HG03175 (cell line): ENCODE measurements around the gene SLC2A8.

Experiments used
- ATAC-seq: cut with Tn5 transposase; IDR thresholded peaks from one replicate; pipeline ENCODE4 v1.9.1; 2021; ENCODE audit warnings: mild to moderate bottlenecking, moderate library complexity; ENCODE audit not compliant: unreplicated experiment

SLC2A8 gene, protein sequence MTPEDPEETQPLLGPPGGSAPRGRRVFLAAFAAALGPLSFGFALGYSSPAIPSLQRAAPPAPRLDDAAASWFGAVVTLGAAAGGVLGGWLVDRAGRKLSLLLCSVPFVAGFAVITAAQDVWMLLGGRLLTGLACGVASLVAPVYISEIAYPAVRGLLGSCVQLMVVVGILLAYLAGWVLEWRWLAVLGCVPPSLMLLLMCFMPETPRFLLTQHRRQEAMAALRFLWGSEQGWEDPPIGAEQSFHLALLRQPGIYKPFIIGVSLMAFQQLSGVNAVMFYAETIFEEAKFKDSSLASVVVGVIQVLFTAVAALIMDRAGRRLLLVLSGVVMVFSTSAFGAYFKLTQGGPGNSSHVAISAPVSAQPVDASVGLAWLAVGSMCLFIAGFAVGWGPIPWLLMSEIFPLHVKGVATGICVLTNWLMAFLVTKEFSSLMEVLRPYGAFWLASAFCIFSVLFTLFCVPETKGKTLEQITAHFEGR

DNA sequence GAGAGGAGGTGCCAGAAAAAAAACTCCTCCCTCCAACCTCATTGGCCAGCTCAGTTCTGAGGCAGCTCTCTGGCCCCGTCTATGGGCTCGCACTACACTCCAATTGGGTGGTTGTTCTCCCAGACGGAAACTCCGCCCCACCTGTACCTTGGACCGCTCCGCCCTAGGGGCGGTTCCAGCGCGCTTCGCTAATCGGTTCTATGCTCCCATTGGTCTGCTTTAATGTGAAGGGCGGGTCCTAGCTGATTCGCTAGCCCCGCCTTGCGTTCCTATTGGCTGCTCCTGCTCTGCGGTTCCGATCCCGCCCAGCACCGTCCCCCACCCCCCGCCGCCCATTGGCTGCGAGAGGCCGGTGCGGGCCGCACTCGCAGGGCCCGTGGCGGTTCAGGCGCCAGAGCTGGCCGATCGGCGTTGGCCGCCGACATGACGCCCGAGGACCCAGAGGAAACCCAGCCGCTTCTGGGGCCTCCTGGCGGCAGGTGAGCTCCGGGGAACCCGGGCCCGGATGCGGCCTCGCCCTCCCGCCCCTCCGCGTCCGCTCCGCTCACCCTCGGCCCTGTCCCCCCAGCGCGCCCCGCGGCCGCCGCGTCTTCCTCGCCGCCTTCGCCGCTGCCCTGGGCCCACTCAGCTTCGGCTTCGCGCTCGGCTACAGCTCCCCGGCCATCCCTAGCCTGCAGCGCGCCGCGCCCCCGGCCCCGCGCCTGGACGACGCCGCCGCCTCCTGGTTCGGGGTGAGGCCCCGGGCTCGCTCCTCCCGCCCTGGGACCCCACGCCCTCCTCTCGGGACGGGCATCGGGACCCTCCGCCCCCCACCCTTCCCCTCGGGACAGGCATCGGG, at the start of gene SLC2A8:
SLC2A8 (plus strand) TSS at position 362 of the 838 bp plus-strand sequence; CDS start at position 424, 62 bp downstream.
- peak; percentile 94 for ATAC-seq

DNA sequence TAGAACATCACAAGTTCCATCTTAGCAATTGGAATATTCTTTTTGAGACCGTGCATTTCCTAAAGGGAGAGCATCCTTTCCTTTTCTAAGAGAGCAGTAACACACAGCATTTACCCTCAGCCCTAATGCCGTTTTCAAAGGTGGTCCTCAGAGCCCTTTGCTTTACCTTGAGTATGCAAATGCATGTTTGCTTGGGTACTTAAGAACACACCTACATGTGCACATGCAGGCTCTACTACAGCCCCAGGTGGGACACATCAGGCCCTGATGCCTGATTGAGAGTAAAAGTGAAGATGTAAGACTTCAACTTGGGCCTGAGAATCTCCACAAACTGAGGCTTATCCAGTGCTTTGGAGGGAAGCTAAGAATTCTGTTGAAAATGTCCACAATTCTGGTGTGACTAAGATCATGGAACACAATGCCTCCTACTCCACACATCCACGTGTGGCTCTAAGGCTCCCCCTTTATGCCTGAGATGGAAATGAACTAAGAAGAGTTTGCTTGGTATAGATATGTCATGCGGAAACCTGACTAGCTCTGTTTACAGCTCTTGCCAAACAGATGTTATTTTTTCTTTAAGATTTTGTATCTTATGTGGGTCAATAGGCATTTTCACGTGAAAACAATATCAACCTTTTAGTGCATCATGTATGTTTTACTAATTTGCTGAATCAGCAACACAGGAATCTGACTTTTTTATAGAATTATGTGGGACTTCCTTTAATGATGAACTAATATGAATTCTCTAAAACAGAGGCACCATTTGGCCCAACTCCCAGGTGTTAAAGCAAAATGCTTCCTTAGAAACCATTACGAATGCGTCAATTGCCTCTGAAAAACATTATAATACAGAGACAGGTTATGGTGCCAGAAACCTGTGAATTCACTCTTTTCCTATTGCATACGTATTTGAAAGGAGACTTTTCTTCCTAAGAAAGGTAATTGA, 48.9 kb upstream of the SLC2A8 start:
- no peak for ATAC-seq

DNA sequence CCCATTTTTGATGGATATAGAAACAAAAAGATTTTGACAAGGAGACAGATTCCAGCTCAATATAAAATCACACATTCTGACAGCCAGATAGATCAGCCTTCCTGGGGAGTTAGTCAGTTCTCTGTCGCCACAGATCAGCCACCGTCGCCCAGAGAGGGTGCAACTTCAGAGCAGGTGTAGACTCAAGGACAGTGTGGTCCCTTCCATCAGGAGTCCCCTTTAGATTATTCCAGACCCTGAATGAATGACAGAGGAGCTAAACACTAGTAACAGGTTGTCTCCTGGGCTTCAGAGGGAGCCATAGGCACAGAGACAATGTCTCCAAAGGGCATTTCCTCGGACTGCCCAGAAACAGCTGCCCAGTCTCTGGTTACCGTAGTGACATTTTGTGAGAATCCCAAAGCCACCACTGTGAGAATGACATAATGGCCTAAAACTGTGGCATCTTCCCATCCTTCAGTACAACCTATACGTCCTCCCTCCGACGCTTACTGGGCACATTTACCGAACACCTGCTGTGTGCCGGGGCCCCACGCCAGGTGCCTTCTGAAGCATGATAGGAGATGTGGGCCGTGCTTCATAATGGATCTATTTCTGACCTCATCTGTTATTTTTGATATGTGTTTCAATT, 47.4 kb upstream of the SLC2A8 start:
- no peak for ATAC-seq

DNA sequence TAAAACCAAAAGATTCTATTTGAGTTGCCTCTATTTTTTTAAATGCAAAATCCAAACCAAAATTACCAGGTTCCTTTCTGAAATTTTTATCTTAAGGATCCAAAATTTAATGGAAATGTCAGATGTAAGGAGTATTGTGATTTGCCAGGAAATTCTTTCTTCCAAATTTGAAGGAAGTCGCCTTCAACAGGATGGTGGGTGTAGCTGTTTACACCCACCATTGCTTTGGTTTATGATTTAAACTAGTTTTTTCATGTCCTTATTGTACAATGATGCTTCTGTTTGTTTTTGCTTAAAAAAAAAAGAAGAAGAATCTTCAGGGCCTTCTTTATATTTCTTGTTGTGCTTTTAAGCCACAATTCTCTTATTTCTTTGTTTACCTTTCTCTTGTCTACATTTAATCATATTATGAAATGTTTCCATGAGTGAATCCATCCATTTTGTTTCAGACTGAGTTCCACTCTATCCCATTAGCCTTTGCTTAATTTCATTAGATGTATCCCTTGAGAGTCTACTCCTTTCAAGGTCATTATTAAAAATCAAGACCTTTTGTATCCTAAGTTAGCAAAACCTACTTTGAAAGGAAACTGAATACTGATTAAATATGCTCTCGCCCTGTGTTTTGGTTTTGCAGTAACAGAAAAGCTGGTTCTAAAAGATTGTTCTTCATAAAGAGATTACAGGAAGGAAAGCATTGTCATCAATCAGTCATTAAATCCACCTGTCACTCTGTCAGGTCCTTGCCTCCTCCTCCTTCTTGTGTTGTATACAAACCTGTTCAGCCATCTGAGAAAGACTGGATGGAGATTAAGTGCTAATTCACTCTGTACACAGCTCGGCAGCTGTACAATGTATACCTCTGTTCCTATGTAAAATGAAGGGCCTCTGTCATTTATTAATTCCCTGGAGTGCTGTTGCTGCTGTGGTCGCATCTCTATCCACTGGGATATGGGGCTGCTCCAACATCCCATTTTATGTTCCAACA, 45.5 kb upstream of the SLC2A8 start:
- ATAC-seq: no peak

DNA sequence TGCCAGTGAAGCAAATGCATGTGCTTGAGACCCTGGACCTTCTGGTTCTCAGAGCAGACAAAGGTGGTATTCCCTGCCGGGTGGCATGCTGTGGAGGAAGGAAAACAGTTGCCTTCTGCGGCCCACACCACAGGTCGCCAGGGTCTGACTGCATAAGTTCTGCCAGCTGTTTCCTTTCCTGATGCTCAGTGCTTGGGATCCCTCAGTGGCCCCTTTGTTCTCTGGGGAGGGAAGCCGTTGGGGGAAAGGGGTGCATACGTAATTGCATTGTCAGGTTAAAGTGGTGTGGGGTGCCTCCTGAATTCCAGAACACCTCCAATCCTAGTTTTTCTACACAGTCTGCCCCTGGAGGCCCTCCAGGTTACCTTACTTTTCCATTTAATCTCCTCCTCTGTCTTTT, 43.1 kb upstream of the SLC2A8 start:
- ATAC-seq: no peak

DNA sequence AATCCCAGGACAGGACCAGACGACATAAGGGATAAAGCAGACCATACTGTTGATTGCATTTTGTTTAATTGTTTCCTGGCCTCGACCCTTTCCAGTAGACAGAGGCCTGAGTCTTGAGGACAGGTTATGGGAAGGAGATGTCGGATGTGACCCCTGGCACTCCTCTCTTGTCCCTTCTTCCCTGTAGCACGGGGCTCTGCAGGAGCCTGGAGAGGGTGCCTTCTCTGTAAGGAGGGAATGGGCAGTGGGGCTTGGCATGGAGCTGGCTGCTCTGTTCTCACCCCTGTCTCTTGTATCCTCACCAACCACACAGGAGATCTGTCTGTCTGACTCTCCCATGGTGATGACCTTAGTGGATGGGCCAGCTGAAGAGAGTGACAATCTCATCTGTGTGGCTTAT, 40.1 kb upstream of the SLC2A8 start:
- ATAC-seq: no peak

DNA sequence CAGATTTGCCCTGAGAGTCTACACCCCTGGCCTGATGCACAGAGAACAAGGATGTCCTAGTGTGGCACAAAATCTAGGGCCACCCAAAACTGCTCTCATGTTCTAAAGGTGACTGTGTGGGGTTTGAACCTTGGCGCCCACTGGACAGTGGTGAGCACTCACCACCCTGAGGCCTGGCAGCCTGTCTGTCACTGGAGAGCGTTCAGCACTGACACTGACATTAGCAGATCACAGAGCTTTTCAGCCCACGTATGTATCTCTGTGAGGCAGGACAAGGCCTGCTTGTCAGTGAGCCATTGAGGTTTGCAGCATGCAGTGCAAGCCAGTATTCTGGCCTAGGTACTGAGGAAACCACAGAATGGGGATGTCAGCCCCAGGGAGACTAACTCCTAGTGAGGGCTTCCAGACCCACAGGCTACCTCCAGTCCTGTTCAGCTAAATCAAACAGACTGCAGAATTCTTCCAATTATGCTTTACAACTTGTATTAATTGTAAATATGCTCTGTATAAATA, 38.9 kb upstream of the SLC2A8 start:
- no peak for ATAC-seq

DNA sequence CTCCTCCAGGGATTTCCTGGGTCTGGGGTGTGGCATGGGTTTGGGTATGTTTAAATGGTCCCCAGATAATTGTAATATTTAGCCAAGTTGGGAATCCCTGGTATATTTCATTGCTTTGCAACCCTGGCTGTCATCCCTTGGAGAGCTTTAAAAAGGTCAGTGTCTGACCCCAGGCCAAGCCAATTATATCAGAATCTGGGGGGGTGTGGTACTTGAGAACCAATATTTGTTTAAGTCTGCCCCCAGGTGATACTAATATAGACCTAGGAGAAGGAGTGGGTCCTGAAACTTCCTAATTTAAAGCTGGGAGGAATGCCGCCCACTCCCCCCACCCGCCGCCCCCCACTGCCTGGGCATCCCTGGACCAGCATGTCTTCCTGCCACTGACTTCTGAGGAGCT, 38.2 kb upstream of the SLC2A8 start:
- no peak for ATAC-seq

DNA sequence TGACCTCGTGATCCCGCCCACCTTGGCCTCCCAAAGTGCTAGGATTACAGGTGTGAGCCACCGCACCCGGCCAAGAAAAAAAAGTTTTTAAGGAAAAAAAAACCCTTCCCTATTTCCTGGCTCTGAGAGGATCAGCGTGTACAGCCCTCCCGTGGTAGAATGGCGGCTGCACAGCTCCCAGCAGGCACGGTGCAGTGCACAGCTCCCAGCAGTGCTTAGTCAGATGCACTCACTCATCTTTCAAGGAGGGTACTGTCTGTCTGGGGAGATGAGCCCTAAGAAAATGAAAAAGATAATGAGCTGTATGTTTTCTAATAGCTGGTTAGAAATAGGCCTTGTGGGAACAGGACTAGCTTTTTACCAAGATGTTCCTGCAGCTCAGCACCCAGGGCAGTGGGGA, 36.7 kb upstream of the SLC2A8 start:
- ATAC-seq: no peak

DNA sequence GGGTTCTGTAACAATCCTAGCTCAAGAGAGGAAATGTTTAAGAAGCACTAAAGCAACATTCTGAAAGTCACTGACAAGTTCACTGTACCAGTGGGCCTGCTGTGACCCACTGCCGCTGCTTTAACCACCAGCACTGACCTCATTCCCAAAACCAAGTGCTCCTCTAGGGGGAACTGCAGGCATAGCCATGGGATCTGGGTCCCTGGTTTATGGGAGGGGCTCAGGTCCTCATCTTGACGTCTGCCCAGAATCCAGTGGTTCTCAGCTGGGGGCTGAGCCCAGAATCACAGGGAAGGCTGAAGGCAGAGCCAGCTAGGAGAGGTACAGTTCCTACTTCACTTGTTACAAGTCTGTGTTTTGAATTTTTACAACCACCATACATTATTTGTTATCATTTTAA, 36.1 kb upstream of the SLC2A8 start:
- no peak for ATAC-seq

DNA sequence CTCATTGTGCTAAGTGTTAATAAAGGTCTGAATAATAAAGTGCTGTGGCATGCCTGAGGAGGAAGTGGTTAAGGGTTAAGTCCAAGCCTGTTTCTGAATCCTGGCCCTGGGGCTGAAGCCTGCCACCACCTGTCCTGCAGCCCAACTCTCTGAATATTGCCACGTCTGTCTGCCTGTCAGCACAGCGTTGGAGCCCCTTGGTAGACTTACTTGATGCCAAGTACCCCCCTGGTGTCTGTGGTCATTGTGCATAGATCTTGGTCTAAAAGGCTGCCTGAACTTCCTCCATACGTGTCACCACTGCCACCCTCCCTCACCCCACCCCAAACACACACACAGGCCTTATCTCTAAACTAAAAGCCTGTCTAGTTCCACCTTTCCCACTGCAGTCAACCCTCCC, 35.4 kb upstream of the SLC2A8 start:
- no peak for ATAC-seq

DNA sequence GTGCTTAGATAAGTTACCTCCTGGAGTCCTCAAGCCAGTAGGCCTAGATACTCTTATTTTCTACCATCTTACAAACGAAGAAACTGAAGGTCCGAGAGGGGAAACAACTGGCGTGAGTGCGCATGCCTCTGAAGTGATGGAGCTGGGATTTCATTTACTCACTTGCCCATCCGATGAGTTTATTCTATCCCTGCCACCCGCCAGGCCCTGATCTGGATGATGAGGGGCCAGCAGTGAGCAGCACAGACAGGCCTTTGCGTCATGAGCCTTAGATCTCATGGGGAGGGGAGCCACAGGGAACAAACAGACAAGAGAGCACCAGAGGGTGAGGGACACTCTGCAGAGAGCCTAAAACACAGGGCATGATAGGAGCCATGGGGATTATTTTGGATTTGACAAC, 34.1 kb upstream of the SLC2A8 start:
- ATAC-seq: no peak

DNA sequence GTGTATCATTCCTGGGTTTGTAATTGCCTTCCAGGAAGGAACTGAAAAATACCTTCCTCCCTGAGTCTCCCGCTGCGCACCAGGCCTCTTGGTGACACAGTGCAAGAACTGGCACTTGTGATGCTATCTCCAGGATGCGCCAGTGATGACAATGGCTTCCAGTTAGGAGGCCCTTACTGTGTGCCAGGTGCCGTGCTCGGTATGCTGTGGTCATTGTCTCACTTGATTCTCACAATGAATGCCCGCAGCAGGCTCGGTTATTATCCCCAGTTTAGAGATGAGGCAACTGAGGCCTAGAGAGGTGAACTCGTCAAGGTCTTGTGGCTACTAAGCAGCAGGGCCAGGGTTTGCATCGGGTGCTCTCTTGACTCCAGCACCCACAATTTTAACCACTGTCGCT, 31.5 kb upstream of the SLC2A8 start:
- no peak for ATAC-seq

DNA sequence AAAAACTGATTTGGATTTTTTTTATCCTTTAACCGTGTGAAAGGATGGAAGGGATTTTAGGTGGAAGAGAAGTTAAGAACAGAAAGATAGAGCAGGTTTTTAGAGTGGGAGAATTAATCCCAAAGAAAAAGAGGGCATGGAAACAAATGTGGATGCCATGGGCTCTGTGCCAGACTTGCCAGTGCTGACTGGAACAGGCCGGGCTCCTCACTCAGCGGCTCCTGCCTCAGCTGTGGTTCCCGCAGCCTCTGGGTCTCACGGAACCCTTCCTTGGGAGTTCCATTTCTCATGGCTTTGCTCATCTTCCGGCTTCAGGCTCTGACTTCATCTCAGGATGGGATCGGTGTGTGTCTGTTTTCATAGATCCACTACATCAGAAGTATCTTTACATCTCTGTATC, 30.4 kb upstream of the SLC2A8 start:
- no peak for ATAC-seq

DNA sequence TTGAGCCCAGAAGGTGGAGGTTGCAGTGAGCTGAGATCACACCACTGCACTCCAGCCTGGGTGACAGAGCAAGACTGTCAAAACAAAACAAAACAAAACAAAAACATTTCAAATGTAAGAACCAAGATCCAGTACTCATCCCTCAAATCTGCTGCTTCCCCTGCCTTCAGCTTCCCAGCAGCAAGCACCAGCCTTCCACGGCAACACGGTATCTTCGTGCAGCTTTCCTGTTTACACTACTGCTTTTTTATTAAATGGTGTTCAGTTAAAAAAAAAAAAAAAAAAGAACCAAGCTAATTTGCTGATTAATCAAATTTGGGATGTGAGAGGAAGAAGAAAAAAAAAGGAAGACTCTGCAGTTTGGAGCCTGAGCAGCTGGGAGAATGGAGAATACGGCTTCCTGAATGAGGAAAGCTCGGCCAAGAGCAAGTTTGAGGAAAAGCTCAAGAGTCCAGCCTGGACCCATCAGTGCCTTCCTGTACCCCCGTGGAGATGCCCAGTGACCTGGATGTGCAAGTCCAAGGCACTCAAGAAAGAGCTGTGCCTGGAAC, 28.0 kb upstream of the SLC2A8 start:
- no peak for ATAC-seq

DNA sequence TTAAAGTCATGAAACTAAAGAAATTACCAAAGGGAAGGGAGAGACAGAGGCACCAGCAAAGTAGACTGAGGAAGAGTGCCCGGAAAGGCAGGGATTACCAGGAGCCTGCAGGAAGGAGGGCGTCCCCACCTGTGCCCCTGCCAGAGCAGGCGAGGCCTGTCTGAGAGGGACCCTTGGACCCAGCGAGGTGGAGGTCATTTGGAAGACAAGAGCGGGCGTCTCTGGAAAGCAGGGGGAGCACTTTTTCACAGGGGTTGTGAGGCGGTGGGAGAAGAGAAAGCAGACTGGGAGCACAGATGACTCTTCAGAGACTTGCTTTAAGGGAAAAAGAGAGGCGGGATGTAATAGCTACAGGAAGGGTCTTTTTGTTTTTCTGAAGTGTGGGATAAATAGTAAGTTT, 27.5 kb upstream of the SLC2A8 start:
- no peak for ATAC-seq

DNA sequence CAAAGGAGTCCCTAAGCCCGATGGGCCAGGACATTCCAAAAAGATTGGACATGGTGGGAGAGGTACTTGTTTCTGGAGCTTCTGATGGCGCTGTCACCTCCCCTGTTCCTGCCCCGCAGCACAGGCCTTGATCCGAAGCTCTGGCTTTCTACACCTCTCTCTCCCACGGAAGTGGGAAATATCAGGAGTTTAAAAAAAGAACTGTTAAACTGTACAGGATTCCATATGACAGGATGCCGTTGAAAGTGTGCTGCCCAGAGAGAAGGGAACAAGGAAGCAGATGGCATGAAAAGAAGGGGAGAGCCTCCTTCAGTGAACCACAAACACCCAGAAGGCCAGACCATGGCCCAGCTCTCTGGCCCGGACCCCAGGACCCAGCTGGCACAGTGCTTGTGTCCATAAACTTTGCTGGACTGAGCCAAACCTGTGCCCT, 26.8 kb upstream of the SLC2A8 start:
- ATAC-seq: no peak
